Left lung (tissue), 10 donors: ENCODE results near the gene AAGAB. TPM values are rescaled to one million over a fixed set of nuclear protein-coding genes. Genes with fewer than 3 reads are reported as not detected.

Source experiments
- ATAC-seq: fragments of 200-7000 bp; cut with Tn5 transposase; one replicate; pipeline ENCODE4 v1.9.1; 2020; ENCODE audit warnings: moderate library complexity
- DNase-seq, 4 donors: peaks; one replicate each; pipeline ENCODE4 v3.0.0-alpha.2; 2013 to 2020
- H3K27ac ChIP-seq, 2 donors: fragments of 200-600 bp; sonication (generic) in 1 of 2; one replicate each; pipeline versions ENCODE4 v1.5.0 to v1.8.0; 2020 to 2021
- H3K27me3 ChIP-seq, 2 donors: fragments of 200-600 bp; sonication (generic) in 1 of 2; one replicate each; pipeline versions ENCODE4 v1.5.0 to v1.8.0; 2020 to 2021
- H3K36me3 ChIP-seq, 2 donors: fragments of 200-600 bp; sonication (generic) in 1 of 2; one replicate each; pipeline versions ENCODE4 v1.5.0 to v1.8.0; 2020 to 2021
- H3K4me1 ChIP-seq, 2 donors: fragments of 200-600 bp; one replicate each; pipeline ENCODE4 v1.8.0; 2021
- H3K4me3 ChIP-seq, 2 donors: fragments of 200-600 bp; sonication (generic) in 1 of 2; one replicate each; pipeline versions ENCODE4 v1.5.0 to v1.8.0; 2020 to 2021; ENCODE audit warnings: mild to moderate bottlenecking in 1 of 2
- H3K9me3 ChIP-seq, 2 donors: fragments of 200-600 bp; sonication (generic) in 1 of 2; one replicate each; pipeline versions ENCODE4 v1.5.0 to v1.8.0; 2020 to 2021
- CTCF ChIP-seq, 2 donors: fragments of 200-600 bp; sonication (generic) in 1 of 2; IDR thresholded peaks; one replicate each; pipeline versions ENCODE4 v1.5.0 to v1.8.0; 2021; ENCODE audit warnings: antibody characterized with exemption in 2 of 2
- intact Hi-C, 2 donors: fragments of 100-400 bp; cut with DNase I; formaldehyde crosslinking; loops; one replicate each; pipeline versions ENCODE4 v1.11.2 to v1.14.2; 2022
- polyA plus RNA-seq, 6 donors: library from polyadenylated mRNA; unstranded; fragments of 120-200 nt; gene quantifications; one replicate each; pipeline ENCODE4 v1.2.1, GENCODE V29; 2013; ENCODE audit not compliant: insufficient read length in 6 of 6
- total RNA-seq, 2 donors: library from RNA; stranded (reverse); fragmentation: NEBNext Ultra II Directional; extraction: Animal tissue kit (Norgen Biotek cat#: 25700); gene quantifications; one replicate each; pipeline ENCODE4 v1.2.1, GENCODE V29; 2021
- donor health status: DM: no; HTN: yes; CAD: no.
- donor health status: DM: no; HTN: no; CAD: no.

The AAGAB gene
- total and polyA plus RNA-seq, 8 donors = 24.9 to 42.4 (median 29.9) TPM

GRCh38 chr15:67196672-67197363 lies 57.6 kb downstream of the AAGAB start:
- intact Hi-C loops = no loop called here
- Histone ChIP-seq H3K9me3 (no peaks in the 10 kb centered on the region), H3K27ac (no peak overlapping the region), H3K27me3 (no peaks in the 10 kb centered on the region), H3K4me3 (no peak overlapping the region), H3K4me1 (no peaks in the 10 kb centered on the region), H3K36me3 (peaks cover 0 to 42% of the 10 kb centered on the region in 2 donors)
- ATAC-seq (peak; percentile 39), DNase-seq (no peak)
- TF ChIP-seq CTCF (IDR thresholded peaks at IDR 0.05) = no peak

- ATAC-seq (no peak), DNase-seq (no peak)
- Histone ChIP-seq H3K4me1 (no peaks in the 10 kb centered on the region), H3K27me3 (no peaks in the 10 kb centered on the region), H3K4me3 (no peak overlapping the region), H3K36me3 (peaks cover 0 to 42% of the 10 kb centered on the region in 2 donors), H3K9me3 (no peaks in the 10 kb centered on the region), H3K27ac (no peak overlapping the region)
- no peak for TF ChIP-seq CTCF (IDR thresholded peaks at IDR 0.05)
- intact Hi-C loops = no loop called here
Observed at GRCh38 chr15:67196222-67196621, 58.2 kb downstream of the AAGAB start.

- ATAC-seq (no peak), DNase-seq (no peak)
- no peak for TF ChIP-seq CTCF (IDR thresholded peaks at IDR 0.05)
- Histone ChIP-seq H3K36me3 (peaks cover 0 to 51% of the 10 kb centered on the region in 2 donors), H3K4me3 (no peak overlapping the region), H3K9me3 (no peaks in the 10 kb centered on the region), H3K27ac (no peak overlapping the region), H3K4me1 (no peaks in the 10 kb centered on the region), H3K27me3 (no peaks in the 10 kb centered on the region)
- intact Hi-C loops = no loop called here
Observed at GRCh38 chr15:67195305-67195704, 59.2 kb downstream of the AAGAB start.

DNA sequence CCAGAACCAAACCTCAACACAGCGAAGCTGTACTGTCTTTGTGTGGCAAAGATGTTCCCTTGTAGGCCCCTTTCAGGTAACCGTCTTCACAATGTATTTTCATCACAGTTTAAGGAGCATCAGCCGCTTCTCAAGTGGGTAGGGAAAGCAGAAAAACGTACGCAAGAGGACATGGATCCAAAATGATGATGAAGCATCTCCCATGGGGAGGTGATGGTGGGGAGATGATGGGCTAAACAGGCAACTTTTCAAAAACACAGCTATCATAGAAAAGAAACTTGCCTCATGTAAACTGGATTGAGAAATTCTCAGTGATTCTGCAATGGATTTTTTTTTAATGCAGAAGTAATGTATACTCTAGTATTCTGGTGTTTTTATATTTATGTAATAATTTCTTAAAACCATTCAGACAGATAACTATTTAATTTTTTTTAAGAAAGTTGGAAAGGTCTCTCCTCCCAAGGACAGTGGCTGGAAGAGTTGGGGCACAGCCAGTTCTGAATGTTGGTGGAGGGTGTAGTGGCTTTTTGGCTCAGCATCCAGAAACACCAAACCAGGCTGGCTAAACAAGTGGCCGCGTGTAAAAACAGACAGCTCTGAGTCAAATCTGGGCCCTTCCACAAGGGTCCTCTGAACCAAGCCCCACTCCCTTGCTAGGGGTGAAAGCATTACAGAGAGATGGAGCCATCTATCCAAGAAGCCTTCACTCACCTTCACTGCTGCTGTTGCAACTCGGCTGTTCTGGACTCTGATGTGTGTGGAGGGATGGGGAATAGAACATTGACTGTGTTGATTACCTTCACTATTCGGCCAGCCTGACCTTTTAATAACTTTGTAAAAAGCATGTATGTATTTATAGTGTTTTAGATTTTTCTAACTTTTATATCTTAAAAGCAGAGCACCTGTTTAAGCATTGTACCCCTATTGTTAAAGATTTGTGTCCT lies 60.0 kb downstream of the AAGAB start:
- Histone ChIP-seq H3K9me3 (no peaks in the 10 kb centered on the region), H3K36me3 (peaks cover 0 to 54% of the 10 kb centered on the region in 2 donors), H3K27ac (no peak overlapping the region), H3K4me3 (no peak overlapping the region), H3K27me3 (no peaks in the 10 kb centered on the region), H3K4me1 (no peaks in the 10 kb centered on the region)
- no peak for TF ChIP-seq CTCF (IDR thresholded peaks at IDR 0.05)
- no peak for ATAC-seq
- no peak for DNase-seq
- intact Hi-C loops = no loop called here
